Stimulated activated CD4-positive, alpha-beta T cell treated with anti-CD3 and anti-CD28 coated beads, Interleukin-1b, Interleukin-23, amount 100 ng/mL, for 4 hours (primary cell): ENCODE results near the gene TMEM35B.
"Not testable (repeated sequence)": the region's sequence is repeated elsewhere in the genome, so short reads cannot be mapped to it uniquely, and the experiment has no call there.

Experiments used
- DNase-seq, 2 donors: peaks; one replicate each; pipeline ENCODE4 v3.0.0-alpha.2; 2020; ENCODE audit warnings: low read depth in 2 of 2

The TMEM35B gene

DNA sequence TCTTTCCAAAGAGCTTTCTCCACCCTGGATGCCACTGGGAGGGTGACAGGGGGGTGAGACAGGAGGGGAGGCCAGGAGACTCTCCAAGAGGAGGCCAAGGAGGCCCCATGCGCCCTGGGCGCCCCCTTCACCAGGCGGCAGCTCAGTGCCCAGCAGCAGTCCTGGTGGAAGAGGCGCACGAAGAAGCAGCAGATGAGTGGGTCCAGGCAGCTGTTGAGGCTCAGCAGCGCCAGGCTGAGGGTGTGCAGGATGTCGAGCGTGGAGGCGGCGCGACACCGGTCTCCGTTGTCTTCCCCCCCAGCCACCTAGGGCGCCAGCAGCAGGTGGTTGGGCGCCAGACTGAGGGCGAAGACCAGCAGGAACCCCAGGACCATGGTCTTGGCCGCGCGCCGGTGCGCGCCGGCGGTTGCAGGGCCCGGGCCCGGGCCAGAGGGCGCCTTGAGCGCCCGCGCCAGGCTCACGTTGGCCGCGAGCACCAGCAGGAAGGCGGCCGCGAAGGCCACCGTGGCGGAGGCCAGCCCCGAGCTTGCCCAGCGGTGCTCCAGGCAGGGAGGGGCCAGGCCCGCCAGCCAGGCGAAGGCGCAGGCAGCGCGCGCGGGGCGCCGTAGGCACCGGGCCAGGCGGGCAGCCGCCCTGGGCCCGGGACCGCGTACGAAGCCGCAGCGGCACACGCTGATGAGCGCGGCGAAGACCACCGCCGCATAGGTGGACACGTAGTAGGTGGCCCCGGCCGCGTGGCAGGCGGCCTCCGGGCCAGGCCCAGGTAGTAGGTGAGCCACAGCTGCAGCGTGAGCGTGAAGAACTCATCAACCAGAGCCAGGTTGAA lies 8.6 kb downstream of the TMEM35B start:
- no peak for DNase-seq

DNA sequence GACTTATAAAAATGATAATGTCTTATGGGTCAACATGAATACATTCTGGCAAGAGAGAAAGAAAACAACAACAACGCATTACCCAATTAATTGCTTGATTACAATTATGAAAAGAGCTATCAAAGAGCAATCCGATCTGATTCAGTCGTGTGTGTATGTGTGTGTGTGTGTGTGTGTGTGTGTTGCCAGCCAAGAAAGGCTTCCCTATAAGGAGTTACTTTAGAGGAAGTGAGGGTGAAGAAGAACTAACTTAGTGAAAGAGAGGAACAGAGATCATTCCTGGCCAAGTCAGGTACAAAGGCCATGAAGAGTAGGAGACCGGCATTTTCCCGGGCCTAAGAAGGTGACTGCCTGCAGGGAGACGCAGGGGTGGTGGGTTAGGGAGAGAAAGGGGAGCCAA lies 9.4 kb downstream of the TMEM35B start:
- no peak for DNase-seq

DNA sequence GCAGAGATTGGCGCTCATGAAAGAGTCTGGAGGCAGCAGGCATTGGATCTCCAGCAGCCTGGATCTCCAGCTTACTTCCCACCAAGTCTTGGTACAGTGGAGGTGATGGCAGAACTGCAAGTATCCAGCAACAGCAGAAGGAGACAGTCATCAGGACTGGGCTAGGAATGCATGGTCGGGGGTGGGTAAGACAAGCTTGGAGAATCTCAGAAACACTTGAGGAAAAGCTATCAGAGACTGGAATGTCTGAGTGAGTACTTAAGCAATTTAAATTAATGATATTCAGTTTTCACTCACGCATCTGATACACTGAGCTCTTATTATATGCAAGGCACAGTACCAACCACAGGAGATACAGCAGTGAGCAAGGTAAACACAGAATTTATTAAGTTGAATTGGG lies 9.8 kb downstream of the TMEM35B start:
- no peak for DNase-seq

DNA sequence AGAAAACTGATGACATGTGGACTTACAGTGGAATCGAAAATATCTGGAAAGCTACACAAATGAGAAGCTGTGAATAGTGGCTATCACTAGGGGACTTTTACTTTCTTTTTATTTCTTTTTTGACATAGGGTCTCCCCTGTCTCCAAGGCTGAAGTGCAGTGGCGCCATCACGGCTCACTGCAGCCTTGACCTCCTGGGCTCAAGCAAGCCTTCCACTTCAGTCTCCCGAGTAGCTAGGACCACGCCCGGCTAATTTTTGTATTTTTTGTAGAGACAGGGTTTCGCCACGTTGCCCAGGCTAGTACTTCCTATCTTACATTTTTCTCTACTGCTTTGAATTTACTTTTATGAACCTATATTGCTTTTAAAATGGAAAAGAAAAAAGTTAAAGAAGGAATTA lies 10.5 kb downstream of the TMEM35B start:
- DNase-seq, result no peak

DNA sequence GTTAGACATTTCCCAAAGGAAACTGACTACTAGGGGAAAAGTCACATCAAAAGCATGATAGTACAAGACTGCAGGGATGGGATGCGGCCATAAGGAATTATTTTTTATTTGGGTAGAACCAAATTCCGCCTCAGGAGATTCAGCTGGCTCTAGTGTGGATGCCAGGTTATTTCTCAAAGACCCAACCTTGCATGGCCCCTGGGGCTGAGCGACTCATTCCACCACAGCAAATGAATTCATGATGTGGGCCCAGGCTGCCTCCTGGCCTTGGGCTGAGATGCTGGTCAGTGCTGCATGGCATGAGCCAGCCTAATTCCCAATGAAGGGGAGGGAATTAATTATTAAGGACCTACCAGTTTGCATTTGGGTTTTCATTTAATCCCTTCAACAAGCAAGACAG lies 11.8 kb downstream of the TMEM35B start:
- no peak for DNase-seq

DNA sequence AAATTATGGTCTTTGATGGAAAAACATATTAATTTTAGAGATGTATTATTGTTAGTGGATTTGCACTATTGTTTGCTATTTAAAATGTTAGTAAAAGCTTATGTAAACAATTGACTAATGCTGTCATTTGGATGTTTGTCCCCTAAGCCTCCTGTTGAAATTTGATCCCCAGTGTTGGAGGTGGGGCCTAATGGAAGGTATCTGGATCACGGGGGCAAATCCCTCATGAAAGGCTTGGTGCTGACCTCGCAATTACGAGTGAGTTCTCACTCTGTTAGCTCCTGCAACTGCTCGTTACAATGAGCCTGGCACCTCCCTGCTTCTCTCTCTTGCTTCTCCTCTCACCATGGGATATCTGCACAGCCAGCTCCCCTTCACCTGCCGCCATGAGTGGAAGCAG lies 14.3 kb downstream of the TMEM35B start:
- DNase-seq, result no peak

DNA sequence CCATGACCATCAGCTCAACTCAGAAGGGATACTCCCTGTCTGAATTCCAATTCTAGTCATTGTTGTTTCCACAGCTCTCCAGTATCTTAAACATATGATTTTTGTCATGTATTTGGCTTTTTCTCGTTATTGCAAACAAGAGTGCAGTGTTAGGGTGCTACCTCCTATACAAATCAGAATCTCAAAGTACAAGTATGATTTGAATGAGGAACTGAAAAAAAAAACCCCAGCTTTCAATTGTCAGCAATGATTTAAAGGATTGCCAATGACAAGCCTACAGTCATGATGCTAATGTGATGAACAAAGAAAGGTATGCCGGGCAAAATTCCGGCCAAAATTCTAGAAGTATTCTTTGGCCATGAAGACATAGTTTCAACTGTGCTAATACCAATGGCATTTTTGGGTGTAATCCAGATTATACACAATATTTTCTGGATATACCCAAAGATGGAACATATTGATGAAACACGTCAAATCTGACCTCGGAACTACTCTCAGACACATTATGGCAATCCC lies 14.9 kb downstream of the TMEM35B start:
- no peak for DNase-seq

DNA sequence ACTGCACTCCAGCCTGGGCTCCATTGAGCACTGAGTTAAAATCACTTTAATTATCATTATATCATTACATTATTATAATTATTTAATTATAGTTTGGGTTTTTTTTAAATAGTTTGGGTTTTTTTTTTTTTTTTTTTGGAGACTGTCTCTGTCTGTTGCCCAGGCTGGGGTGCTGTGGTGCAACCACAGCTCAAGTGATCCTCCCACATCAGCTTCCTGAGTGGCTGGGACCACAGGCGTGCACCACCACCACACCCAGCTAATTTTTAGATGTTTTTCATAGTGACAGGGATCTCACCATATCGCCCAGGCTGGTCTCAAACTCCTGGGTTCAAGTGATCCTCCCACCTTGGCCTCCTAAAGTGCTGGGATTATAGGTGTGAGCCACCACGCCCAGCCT lies 16.9 kb downstream of the TMEM35B start:
- DNase-seq, result not testable (repeated sequence)

DNA sequence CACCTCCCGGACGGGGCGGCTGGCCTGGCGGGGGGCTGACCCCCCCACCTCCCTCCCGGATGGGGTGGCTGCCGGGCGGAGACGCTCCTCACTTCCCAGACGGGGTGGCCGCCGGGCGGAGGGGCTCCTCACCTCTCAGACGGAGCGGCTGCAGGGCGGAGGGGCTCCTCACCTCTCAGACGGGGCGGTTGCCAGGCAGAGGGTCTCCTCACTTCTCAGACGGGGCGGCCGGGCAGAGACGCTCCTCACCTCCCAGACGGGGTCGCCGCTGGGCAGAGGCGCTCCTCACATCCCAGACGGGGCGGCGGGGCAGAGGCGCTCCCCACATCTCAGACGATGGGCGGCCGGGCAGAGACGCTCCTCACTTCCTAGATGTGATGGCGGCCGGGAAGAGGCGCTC lies 17.5 kb downstream of the TMEM35B start:
- not testable (repeated sequence) for DNase-seq

DNA sequence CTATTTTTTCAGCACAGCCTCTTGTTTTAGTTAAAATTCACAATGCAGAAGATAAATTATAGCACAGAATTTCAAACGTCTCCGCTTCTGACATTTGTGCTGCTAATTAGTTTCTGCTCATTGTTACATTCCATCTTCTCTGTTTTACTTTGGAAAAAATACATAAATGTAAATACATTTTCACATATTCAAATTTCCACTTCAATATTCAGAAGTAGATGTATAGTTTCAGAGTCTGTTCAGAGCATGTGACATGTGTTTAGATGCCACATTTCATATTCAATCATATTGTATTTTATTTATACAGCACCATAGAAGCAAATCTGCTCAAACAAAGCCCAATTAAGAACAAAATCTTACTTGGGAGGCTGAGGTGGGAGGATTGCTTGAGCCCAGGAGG lies 19.6 kb downstream of the TMEM35B start:
- no peak for DNase-seq

DNA sequence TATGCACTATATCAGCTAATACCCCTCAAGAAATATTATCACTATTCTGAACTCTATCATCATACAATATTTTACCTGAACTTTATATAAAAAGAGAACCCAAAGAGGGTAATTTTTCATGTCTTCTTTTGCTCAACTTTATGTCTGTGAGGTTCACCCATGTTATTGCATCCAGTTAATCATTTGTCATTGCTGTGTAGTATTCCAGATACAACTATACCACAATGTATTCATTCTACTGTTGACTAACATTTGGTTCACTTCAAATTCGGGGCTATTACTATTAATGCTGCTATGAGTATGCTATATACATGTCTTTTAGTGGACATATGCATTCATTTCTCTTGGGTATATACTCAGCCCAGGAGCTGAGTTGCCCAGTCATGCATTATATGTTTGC lies 34.7 kb downstream of the TMEM35B start:
- DNase-seq, result no peak

DNA sequence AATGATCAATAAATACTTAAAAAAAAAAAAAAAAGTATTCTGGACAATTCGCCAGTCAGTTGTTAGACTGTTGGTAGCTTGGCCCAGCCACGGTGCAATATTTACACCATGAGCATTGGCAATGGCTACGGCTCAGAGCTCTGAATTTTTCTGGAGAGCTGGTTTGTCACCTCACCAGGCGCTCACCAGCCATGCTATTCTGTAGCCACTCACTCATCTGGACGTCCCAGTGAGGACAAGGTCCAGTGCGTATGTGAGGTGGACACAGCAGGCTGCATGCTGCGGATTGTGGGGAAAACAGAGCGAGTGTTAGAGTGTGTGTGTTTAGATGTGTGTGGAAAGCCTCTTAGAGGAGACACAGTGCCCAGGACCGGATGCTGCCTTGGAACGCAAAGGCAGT lies 36.4 kb downstream of the TMEM35B start:
- not testable (repeated sequence) for DNase-seq

DNA sequence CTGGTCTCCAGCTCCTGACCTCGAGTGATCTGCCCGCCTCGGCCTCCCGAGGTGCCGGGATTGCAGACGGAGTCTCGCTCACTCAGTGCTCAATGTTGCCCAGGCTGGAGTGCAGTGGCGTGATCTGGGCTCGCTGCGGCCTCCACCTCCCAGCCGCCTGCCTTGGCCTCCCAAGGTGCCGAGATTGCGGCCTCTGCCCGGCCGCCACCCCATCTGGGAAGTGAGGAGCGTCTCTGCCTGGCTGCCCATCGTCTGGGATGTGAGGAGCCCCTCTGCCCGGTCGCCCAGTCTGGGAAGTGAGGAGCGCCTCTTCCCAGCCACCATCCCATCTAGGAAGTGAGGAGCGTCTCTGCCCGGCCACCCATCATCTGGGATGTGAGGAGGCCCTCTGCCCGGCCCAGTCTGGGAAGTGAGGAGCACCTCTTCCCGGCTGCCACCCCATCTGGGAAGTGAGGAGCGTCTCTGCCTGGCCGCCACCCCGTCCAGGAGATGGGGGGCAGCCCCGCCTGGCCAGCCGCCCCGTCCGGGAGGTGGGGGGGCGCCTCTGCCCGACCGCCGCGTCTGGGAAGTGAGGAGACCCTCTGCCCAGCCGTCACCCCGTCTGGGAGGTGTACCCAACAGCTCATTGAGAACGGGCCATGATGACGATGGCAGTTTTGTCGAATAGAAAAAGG lies 37.4 kb downstream of the TMEM35B start:
- not testable (repeated sequence) for DNase-seq

DNA sequence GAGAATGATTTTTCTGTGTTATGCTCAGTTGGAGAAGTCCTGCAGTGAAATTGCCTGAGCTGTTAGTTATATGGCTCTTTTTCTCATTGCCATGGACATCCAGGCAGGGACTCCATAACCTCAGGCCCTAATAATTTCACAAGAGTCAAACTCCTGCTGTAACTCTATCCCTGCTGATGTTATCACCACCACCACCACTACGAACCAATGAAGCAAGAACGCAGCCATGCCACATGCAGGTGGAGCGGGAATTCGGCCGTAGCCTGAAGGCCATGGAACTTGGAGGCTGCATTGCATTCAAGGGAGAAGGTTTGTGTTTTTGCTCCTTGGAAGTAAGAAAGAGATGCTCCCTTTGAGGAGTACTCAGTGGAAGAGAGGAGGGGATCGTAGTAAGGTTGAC lies 38.9 kb downstream of the TMEM35B start:
- no peak for DNase-seq

DNA sequence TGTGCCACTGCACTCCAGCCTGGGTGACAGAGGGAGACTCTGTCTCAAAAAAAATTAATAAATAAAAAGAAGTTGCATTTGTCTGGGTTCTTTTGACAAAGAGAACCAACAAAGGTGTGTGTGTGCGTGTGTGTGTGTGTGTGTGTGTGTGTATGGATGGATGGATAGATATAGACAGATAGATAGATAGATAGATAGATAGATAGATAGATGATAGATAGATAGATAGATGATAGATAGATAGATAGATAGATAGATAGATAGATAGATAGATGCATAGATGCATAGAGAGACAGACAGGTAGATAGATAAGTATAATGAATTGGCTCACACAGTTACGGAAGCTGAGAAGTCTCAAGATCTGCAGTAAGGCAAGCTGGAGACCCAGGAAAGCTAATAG lies 43.3 kb downstream of the TMEM35B start:
- DNase-seq, result not testable (repeated sequence)
